SK-N-SH (cell line): ENCODE data around the gene CCDC47.

Experiments
- CHD2 ChIP-seq: fragments of 150-350 bp; IDR thresholded peaks from 2 replicates; pipeline ENCODE4 v1.6.1; 2018; ENCODE audit warnings: low read length; ENCODE audit not compliant: partially characterized antibody
- CTCF ChIP-seq: fragments of 200-600 bp; sonication (generic); IDR thresholded peaks from 2 replicates; pipeline ENCODE4 v1.6.1; 2017; ENCODE audit warnings: antibody characterized with exemption, mild to moderate bottlenecking, moderate library complexity
- EP300 ChIP-seq, 2 experiments: IDR thresholded peaks; 2 replicates each; pipeline versions ENCODE4 v1.4.0 to v1.6.1; 2012; ENCODE audit warnings: borderline replicate concordance in 1 of 2, low read depth in 1 of 2, low read length in 1 of 2
- MAX ChIP-seq: IDR thresholded peaks from 2 replicates; pipeline ENCODE4 v1.4.0; 2012; ENCODE audit warnings: low read depth
- RFX5 ChIP-seq: IDR thresholded peaks from 2 replicates; pipeline ENCODE4 v1.6.1; 2012; ENCODE audit warnings: mild to moderate bottlenecking, improper control_type of control experiment, low read length
- USF2 ChIP-seq: fragments of 150-350 bp; IDR thresholded peaks from 2 replicates; pipeline ENCODE4 v1.6.1; 2017; ENCODE audit warnings: antibody characterized with exemption, low read length, low read depth, borderline replicate concordance

- no peak for TF ChIP-seq CTCF
- TF ChIP-seq EP300 (IDR thresholded peaks at IDR 0.05; ENCODE audit: borderline replicate concordance in 1 of 2, low read depth in 1 of 2, low read length in 1 of 2) = no peak
- no peak for TF ChIP-seq CHD2
- no peak for TF ChIP-seq MAX
- no peak for TF ChIP-seq RFX5
- no peak for TF ChIP-seq USF2
Measured at GRCh38 chr17:63768433-63768832, 5.0 kb downstream of the CCDC47 start.
